GM12892 (cell line): ENCODE measurements around the gene CPA2.
"Not testable (repeated sequence)": the region's sequence is repeated elsewhere in the genome, so short reads cannot be mapped to it uniquely, and the experiment has no call there.

Source experiments
- POLR2A ChIP-seq: IDR thresholded peaks from 2 replicates; pipeline ENCODE4 v1.6.1; 2011; ENCODE audit warnings: low read depth, low read length, control low read depth
- POLR2AphosphoS5 ChIP-seq: IDR thresholded peaks from 2 replicates; pipeline ENCODE4 v1.6.1; 2011; ENCODE audit warnings: low read depth, low read length, control low read depth

GRCh38 chr7:130236361-130236760, 30.3 kb upstream of the CPA2 start:
- not testable (repeated sequence) for TF ChIP-seq POLR2A, POLR2AphosphoS5
